Activated CD4-positive, alpha-beta T cell treated with anti-CD3 and anti-CD28 coated beads, Interleukin-2, amount 10 ng/mL, durations not matched to agents 7 days and 5 days (primary cell): Measurements from ENCODE around the gene COL27A1. TPM values are rescaled to one million over a fixed set of nuclear protein-coding genes. Genes with fewer than 3 reads are reported as not detected.
A peak's percentile ranks its signal among the peaks of the same experiment; 100 is the strongest.

ENCODE experiments used
- CTCF ChIA-PET: fragments of 350-600 bp; sonication (Branson Sonifier 250); formaldehyde crosslinking; loops from one replicate; lab custom pipeline; 2021; ENCODE audit warnings: antibody characterized with exemption; lab: Charles Lee
- POLR2A ChIA-PET: fragments of 350-600 bp; sonication (Branson Sonifier 250); formaldehyde crosslinking; loops from one replicate; lab custom pipeline; 2021; ENCODE audit warnings: antibody characterized with exemption; lab: Charles Lee
- DNase-seq: peaks from one replicate; pipeline ENCODE4 v3.0.0-alpha.2; 2020
- H3K27ac Mint-ChIP-seq: one replicate; pipeline ENCODE4 v1.8.0; 2021; ENCODE audit warnings: mild to moderate bottlenecking, moderate library complexity, mixed read lengths
- H3K27me3 Mint-ChIP-seq: one replicate; pipeline ENCODE4 v1.8.0; 2021; ENCODE audit warnings: mixed read lengths
- H3K36me3 Mint-ChIP-seq: one replicate; pipeline ENCODE4 v1.8.0; 2021; ENCODE audit warnings: low read depth, mixed read lengths
- H3K4me1 Mint-ChIP-seq: one replicate; pipeline ENCODE4 v1.8.0; 2021; ENCODE audit warnings: mixed read lengths
- H3K4me3 Mint-ChIP-seq: one replicate; pipeline ENCODE4 v1.8.0; 2021; ENCODE audit warnings: mild to moderate bottlenecking, moderate library complexity, mixed read lengths
- H3K9me3 Mint-ChIP-seq: one replicate; pipeline ENCODE4 v1.8.0; 2021; ENCODE audit warnings: mixed read lengths
- total RNA-seq, 2 experiments: library from RNA; stranded (reverse); gene quantifications; one replicate each; pipeline ENCODE4 v1.2.3, GENCODE V29; 2021

COL27A1 gene
- total RNA-seq, 2 experiments from 2014 or later, result 0.15 to 0.22 TPM

DNA sequence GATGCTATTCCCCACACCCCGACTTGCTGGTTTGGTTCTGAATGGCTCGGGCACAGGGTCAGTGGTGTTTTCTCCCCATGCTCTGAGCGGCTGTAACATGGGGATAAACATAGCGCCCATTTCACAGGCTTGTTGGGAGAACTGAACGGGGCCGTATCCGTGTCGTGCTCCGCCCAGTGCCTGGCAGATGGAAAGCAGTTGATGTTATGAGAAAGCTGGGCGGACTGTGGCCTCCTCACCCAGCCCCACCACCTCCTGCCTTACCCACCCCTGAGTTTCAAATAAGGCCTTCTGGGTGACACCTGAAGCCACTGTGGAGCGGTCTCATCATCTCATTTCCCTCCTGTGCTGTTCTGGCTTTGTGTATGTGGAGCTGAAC is 188.8 kb downstream of the COL27A1 start:
- CTCF ChIA-PET, result interaction anchor here (0.6 kb wide), 1 partner anchor 24 kb away, joined by 4 read pairs; no protein-coding TSS in a partner anchor
- DNase-seq, result no peak
- Mint-ChIP-seq H3K9me3 (no peaks in the 10 kb centered on the region), H3K36me3 (peaks cover 89% of the 10 kb centered on the region), H3K4me3 (no peak overlapping the region), H3K27me3 (no peaks in the 10 kb centered on the region), H3K27ac (no peak overlapping the region), H3K4me1 (peaks cover 34% of the 10 kb centered on the region)
- POLR2A ChIA-PET, result no interaction called here

DNA sequence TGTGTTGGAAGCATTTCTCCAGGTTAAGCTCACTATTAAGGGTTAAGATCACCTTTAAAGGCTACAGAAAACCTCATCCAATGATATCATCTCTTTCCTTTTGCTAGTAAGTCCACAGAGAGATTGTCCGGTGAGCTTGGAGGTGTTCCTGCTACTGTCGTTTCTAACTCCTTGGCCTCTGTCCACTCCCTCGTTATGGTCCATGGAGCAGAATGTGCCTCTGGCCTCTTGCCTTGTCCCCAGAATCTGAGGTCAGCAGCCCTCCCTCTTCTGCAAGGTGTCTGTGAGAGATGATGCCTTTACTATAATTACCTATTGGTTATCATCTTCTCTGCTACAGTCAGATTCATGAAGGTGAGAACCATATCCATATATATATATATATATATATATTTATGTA is 189.4 kb downstream of the COL27A1 start:
- H3K27ac Mint-ChIP-seq, result peak overlapping the region; percentile 7
- ChIA-PET CTCF (interaction anchor here (0.6 kb wide), 1 partner anchor 24 kb away, joined by 4 read pairs; no protein-coding TSS in a partner anchor), POLR2A (interaction anchor here (0.7 kb wide), 1 partner anchor 161 kb away, joined by 3 read pairs; the partner anchor contains the start of gene WHRN)
- no peak for DNase-seq
- H3K27me3 Mint-ChIP-seq, result no peaks in the 10 kb centered on the region
- no peaks in the 10 kb centered on the region for H3K9me3 Mint-ChIP-seq
- peaks cover 38% of the 10 kb centered on the region for H3K4me1 Mint-ChIP-seq
- no peak overlapping the region for H3K4me3 Mint-ChIP-seq
- H3K36me3 Mint-ChIP-seq, result peaks cover 89% of the 10 kb centered on the region

DNA sequence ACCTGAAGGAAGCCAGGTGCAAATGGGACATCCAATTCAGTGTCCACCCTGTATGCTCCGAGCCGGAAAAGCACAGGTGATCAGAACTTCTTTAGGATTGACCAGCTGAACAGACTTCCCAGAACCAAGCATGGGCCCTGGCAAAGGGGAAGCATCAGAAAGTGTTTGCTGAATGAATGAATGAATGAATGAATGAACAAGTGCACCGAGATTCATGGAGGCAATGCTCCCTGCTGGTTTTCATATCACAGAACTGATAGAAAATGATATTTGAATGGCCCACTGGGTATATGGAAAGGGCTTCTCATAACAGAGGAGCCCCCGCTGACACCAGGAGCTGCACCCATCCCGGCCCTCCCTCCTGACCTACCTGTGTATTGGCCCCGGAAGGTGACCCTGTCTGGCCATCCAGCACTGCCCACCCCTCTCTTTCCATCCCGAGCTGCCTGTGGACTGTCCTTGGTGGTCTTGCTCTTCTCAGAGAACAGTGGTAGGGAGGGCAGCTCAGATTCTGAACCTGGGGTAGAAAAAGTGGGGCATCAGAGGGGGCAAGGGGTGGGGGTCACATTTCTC is 190.2 kb downstream of the COL27A1 start:
- Mint-ChIP-seq H3K27ac (no peak overlapping the region), H3K4me1 (peaks cover 41% of the 10 kb centered on the region), H3K36me3 (peaks cover 90% of the 10 kb centered on the region), H3K27me3 (no peaks in the 10 kb centered on the region), H3K4me3 (no peak overlapping the region), H3K9me3 (no peaks in the 10 kb centered on the region)
- CTCF ChIA-PET, result no interaction called here
- DNase-seq, result no peak
- POLR2A ChIA-PET, result no interaction called here

DNA sequence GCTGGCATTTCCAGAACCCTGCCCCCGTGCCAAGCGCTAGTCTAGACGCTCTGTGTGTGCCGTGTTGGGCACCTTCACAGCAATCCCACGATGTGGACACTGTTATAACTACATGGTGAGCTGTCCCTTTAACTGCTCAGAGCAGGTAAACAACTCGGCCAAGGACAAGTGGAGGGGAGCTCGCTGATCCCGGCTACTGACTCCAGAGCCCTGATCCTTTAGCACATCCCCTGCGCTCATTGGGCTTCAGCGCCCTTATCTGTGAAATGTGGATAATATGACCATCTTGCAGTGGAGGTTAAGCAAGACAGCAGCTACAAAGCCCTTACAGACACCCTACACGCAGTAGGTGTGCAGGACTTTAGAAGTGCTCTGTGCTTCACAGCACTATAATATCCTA is 190.8 kb downstream of the COL27A1 start:
- no peak overlapping the region for H3K27ac Mint-ChIP-seq
- peaks cover 45% of the 10 kb centered on the region for H3K4me1 Mint-ChIP-seq
- no peaks in the 10 kb centered on the region for H3K9me3 Mint-ChIP-seq
- ChIA-PET POLR2A (interaction anchor here (0.5 kb wide), 1 partner anchor 26 kb away, joined by 3 read pairs; no protein-coding TSS in a partner anchor), CTCF (no interaction called here)
- no peak for DNase-seq
- peaks cover 91% of the 10 kb centered on the region for H3K36me3 Mint-ChIP-seq
- H3K27me3 Mint-ChIP-seq, result no peaks in the 10 kb centered on the region
- no peak overlapping the region for H3K4me3 Mint-ChIP-seq

DNA sequence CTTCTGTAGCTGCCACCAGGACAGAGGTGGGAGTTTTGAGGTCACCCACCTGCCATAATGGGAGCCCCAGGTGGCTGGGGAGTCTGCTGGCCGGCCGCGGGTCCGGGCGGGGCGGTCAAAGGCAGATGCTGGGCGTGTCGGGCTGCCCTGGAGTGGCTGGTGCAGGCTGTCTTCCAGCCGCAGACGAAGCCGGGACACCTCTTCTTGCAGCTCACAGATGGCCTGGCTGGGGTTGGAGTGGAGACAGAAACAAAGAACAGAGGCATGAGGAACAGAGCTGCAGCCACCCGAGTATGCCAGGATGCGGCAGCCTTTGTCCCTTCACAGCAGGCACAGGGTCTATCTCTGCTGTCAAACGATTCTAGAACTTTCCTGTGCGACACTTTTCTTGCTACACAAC is 192.3 kb downstream of the COL27A1 start:
- no peak for DNase-seq
- Mint-ChIP-seq H3K4me3 (no peak overlapping the region), H3K27me3 (no peaks in the 10 kb centered on the region), H3K4me1 (peaks cover 52% of the 10 kb centered on the region), H3K27ac (peak overlapping the region; percentile 31), H3K36me3 (peaks cover 89% of the 10 kb centered on the region), H3K9me3 (no peaks in the 10 kb centered on the region)
- POLR2A ChIA-PET, result no interaction called here
- CTCF ChIA-PET, result interaction anchor here (0.9 to 1.0 kb wide), 2 partner anchors 26 to 35 kb away, joined by 3 to 4 read pairs; no protein-coding TSS in a partner anchor

DNA sequence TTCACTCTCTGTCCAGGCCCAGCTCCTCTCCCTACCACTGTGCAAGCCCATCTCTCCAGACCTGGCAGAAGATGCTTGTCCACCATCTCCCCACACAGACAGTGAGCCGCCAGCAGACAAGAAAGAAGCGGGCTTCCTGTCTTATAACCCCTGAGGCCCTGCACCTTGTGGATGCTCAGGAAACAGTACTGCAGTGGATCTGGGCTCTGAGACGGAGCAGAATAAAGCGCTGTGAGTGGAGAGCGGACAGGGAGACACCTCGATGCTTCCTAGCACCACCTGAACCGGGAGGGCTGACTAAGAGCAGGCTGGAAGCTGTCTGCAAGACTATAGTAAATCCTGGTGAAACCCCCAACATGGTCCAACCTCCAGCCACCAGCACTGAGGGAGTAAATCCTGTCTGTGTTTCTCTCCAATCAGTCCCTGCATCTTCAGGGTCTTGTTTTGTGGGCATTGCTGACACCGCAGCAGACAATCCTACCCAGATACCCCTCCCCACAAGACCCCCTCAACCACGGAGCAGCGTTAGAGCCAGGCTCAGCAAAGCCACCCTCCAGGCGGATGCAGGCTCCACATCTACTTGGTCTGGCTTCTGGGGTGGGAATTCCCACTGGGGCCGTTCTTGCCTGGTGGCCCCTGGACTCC is 193.0 kb downstream of the COL27A1 start:
- H3K9me3 Mint-ChIP-seq, result no peaks in the 10 kb centered on the region
- no peak overlapping the region for H3K4me3 Mint-ChIP-seq
- POLR2A ChIA-PET, result no interaction called here
- H3K4me1 Mint-ChIP-seq, result peaks cover 52% of the 10 kb centered on the region
- CTCF ChIA-PET, result interaction anchor here (0.9 to 1.2 kb wide), 4 partner anchors 15 to 58 kb away, joined by 3 to 4 read pairs (median 3); no protein-coding TSS in a partner anchor
- no peaks in the 10 kb centered on the region for H3K27me3 Mint-ChIP-seq
- peaks cover 87% of the 10 kb centered on the region for H3K36me3 Mint-ChIP-seq
- H3K27ac Mint-ChIP-seq, result peak overlapping the region; percentile 31
- DNase-seq, result no peak

DNA sequence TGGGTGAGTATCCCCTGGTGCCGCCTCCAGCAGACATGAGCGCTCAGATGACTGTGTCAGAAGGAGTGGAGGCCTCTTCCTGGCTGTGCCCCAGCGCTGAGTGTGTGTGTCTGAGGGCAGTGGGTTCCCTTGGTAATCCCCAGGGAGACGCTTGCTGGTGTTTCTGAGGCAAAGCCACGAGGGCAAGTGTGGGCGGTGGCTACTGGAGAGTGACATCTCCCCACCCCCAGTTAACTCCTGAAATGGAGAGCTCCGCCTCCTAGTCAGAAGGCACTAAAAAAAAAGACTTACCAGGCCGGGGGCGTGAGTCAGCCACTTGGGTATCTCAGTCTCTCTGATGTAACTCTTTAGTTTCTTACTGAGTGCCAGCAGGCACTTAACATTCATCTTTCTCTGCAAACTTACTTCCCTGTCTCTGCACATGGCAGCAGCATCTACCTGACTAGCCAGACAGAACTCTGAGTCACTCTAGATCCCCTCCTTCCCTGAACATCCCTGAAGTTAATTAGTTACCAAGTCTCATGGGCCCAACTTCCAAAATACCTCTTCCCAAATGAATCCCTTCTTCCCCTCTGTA is 193.7 kb downstream of the COL27A1 start:
- Mint-ChIP-seq H3K36me3 (peaks cover 84% of the 10 kb centered on the region), H3K27ac (peak overlapping the region; percentile 78), H3K4me3 (peak overlapping the region; percentile 28), H3K9me3 (no peaks in the 10 kb centered on the region), H3K27me3 (no peaks in the 10 kb centered on the region), H3K4me1 (peaks cover 50% of the 10 kb centered on the region)
- ChIA-PET POLR2A (no interaction called here), CTCF (interaction anchor here (0.7 to 1.3 kb wide), 4 partner anchors 14 to 86 kb away, joined by 3 read pairs; no protein-coding TSS in a partner anchor)
- peak; percentile 62 for DNase-seq

DNA sequence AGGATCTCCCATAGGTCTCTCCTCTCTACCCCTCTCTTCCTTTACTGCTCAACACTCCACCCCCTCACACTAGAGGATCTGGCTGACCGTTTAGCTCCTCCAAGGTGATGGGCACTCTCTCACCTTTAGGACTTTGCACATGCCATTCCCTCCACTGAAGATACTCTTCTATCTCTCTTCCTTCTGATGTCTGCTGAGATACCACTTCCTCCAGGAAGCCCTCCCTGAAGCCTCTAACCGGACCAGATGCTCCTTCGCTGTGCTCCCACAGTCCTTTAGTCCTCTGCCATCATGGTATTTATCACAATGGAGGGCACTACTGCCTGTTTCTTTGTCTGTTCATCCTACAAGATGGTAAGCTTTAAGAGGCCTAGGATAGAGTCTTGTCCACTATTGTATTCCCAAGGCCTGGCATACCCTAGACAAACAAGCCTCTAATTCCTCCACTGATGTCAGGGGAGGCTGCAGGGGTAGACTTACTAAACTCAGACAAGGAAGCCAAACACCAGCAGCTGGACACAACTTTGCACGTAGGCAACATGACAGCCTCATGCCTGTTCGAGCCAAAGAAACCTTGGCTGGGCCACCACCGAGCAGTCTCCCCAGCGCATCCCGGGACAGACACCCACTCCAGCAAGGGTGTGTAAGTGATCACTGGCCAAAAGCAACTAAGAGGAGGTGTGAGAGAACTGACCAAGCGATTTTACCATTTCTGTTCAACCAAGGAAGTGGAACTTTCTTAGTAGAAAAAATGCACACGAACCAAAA is 194.6 kb downstream of the COL27A1 start:
- peaks cover 46% of the 10 kb centered on the region for H3K4me1 Mint-ChIP-seq
- ChIA-PET POLR2A (interaction anchor here (0.6 kb wide), 1 partner anchor 34 kb away, joined by 3 read pairs; no protein-coding TSS in a partner anchor), CTCF (interaction anchor here (0.7 to 1.6 kb wide), 4 partner anchors 10 to 15 kb away, joined by 3 to 5 read pairs (median 3); no protein-coding TSS in a partner anchor)
- DNase-seq, result no peak
- no peaks in the 10 kb centered on the region for H3K9me3 Mint-ChIP-seq
- no peaks in the 10 kb centered on the region for H3K27me3 Mint-ChIP-seq
- peaks cover 81% of the 10 kb centered on the region for H3K36me3 Mint-ChIP-seq
- H3K4me3 Mint-ChIP-seq, result no peak overlapping the region
- H3K27ac Mint-ChIP-seq, result peak overlapping the region; percentile 78

DNA sequence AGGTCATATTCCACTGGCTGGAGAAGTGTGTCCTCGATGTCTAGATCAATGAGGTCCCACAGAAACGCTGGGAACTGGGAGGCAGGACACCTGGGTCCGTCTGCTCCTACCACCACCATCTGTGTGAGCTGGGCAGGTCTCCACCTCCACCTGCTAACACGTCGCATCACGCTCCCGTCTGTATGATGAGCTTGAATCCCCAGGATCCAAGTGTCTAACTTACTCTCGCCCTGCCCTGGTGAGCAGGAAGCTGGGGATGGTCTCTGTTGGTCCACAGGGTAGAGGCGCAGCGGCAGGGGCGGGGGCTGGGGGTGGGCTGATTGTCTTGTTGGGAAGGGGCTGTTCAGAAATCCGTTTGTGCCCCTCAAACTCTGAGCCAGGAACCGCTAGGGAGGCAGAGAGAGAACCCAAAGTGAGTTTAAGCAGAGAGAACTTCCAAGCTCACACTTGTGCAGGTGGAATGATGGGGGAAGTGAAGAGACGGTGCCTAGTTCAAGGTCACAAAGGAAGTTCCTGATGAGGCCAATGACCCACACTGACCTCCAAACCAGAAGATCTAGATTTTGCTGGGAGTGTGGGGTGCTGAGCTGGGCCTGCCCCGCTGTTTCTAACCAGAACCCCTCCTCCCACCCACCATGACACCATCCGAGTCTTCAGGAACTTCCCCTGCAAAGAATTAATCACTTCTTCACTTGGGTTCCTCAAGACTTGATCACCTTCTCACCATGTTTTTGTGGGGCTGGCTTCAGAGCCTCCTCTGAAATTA is 195.5 kb downstream of the COL27A1 start:
- H3K27ac Mint-ChIP-seq, result peak overlapping the region; percentile 78
- H3K27me3 Mint-ChIP-seq, result no peaks in the 10 kb centered on the region
- POLR2A ChIA-PET, result no interaction called here
- peaks cover 78% of the 10 kb centered on the region for H3K36me3 Mint-ChIP-seq
- no peak for DNase-seq
- no peak overlapping the region for H3K4me3 Mint-ChIP-seq
- no peaks in the 10 kb centered on the region for H3K9me3 Mint-ChIP-seq
- H3K4me1 Mint-ChIP-seq, result peaks cover 46% of the 10 kb centered on the region
- CTCF ChIA-PET, result interaction anchor here (0.7 to 1.6 kb wide), 3 partner anchors 11 to 17 kb away, joined by 3 to 5 read pairs (median 3); no protein-coding TSS in a partner anchor

DNA sequence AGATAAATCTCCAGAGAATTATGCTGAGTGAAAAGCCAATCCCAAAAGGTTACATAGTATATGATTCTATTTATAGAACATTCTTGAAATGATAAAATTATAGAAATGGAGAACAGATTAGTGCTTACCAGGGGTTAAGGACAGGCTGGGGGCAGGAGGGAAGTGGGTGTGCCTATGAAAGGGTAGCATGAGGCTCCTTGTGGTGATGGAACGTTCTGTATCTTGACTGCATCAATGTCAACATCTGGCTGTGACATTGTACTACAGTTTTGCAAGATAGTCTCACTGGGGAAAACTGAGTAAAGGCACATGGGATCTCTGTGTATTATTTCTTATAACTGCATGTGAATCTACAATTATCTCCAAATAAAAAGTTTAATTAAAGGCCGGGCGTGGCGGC is 196.6 kb downstream of the COL27A1 start:
- DNase-seq, result no peak
- Mint-ChIP-seq H3K9me3 (no peaks in the 10 kb centered on the region), H3K4me3 (no peak overlapping the region), H3K27ac (peak overlapping the region; percentile 50), H3K36me3 (peaks cover 78% of the 10 kb centered on the region), H3K27me3 (no peaks in the 10 kb centered on the region), H3K4me1 (peaks cover 51% of the 10 kb centered on the region)
- CTCF ChIA-PET, result interaction anchor here (1.1 to 2.6 kb wide), 5 partner anchors 11 to 32 kb away, joined by 3 to 6 read pairs (median 4); no protein-coding TSS in a partner anchor
- POLR2A ChIA-PET, result interaction anchor here (0.7 kb wide), 1 partner anchor 35 kb away, joined by 3 read pairs; no protein-coding TSS in a partner anchor

DNA sequence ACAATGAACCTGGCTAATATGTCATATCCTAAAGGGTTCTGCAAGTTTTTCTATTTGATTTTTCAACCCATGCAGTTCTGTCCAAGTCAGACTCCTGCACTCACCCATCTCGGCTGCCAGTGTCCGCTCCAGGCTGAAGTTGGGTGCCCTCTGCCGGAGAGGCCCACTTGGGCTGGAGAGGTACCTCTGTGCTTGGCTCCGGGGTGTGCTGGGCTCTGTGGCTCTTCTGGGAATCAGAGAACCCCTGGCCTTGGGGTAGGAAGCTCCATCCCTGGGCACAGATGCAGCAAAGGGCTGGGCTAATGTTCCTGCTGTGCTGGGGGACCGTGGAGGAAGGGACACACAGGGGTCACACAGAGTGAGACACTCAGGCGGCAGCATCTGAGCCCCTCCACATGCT is 200.5 kb downstream of the COL27A1 start:
- ChIA-PET POLR2A (interaction anchor here (1.1 kb wide), 1 partner anchor 14 kb away, joined by 4 read pairs; no protein-coding TSS in a partner anchor), CTCF (interaction anchor here (0.8 to 2.0 kb wide), 6 partner anchors 9 to 74 kb away, joined by 3 to 7 read pairs (median 3); no protein-coding TSS in a partner anchor)
- peak overlapping the region; percentile 9 for H3K27ac Mint-ChIP-seq
- H3K4me3 Mint-ChIP-seq, result no peak overlapping the region
- no peaks in the 10 kb centered on the region for H3K27me3 Mint-ChIP-seq
- H3K4me1 Mint-ChIP-seq, result peaks cover 44% of the 10 kb centered on the region
- no peaks in the 10 kb centered on the region for H3K9me3 Mint-ChIP-seq
- peaks cover 75% of the 10 kb centered on the region for H3K36me3 Mint-ChIP-seq
- DNase-seq, result no peak
